Measurements from ENCODE around the gene CSNK1A1L. TPM values are rescaled to one million over a fixed set of nuclear protein-coding genes. Genes with fewer than 3 reads are reported as not detected.
A peak's percentile ranks its signal among the peaks of the same experiment; 100 is the strongest.

CSNK1A1L gene
- total and polyA plus RNA-seq, 5 donors from 2014 or later = not detected

DNA sequence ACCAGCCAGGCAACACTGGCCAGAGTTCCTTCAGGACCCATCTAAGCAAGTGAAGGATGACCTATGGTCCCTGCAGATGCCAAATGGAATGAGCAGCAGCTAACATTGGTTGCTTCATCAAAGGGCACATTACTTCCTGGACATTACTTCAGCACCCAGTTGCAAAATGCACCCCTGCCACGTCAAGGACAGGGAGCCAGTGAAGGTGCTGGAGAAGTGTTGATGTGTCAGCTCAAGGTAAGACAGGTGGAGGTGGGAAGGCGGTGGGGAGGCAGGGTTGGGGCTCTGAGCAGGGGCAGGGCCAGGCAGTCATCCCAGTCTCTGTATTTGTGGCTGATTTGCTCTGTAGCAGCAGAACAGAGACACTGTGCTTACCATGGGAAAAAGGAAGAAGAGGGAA is 14.6 kb downstream of the CSNK1A1L start:
- DNase-seq (no peak), ATAC-seq (ENCODE audit: low read depth in 2 of 2) (no peak)
- H3K4me1 ChIP-seq (ENCODE audit: control insufficient read depth, insufficient read depth, low read length, poor library complexity, severe bottlenecking) = no peaks in the 10 kb centered on the region
- no peak overlapping the region for H3K4me3 ChIP-seq (ENCODE audit: low read depth, low read length)
- H3K27ac ChIP-seq (ENCODE audit: insufficient read depth, low read length, poor library complexity, severe bottlenecking) = no peak overlapping the region
- H3K4me3 Mint-ChIP-seq = no peak overlapping the region
- H3K36me3 ChIP-seq (ENCODE audit: control insufficient read depth, insufficient read depth, low read length) = no peaks in the 10 kb centered on the region
- H3K27me3 Mint-ChIP-seq = peaks cover 4% of the 10 kb centered on the region
- H3K36me3 Mint-ChIP-seq = no peaks in the 10 kb centered on the region
- H3K4me1 Mint-ChIP-seq = no peaks in the 10 kb centered on the region
- peak overlapping the region in 1 of 3 donors; percentile 11 for H3K27ac Mint-ChIP-seq
- H3K27me3 ChIP-seq (ENCODE audit: control insufficient read depth, insufficient read depth, low read length) = peaks cover 2% of the 10 kb centered on the region
- H3K9me3 Mint-ChIP-seq = no peaks in the 10 kb centered on the region
- no peaks in the 10 kb centered on the region for H3K9me3 ChIP-seq (ENCODE audit: control insufficient read depth in 2 of 2, low read length in 2 of 2)

DNA sequence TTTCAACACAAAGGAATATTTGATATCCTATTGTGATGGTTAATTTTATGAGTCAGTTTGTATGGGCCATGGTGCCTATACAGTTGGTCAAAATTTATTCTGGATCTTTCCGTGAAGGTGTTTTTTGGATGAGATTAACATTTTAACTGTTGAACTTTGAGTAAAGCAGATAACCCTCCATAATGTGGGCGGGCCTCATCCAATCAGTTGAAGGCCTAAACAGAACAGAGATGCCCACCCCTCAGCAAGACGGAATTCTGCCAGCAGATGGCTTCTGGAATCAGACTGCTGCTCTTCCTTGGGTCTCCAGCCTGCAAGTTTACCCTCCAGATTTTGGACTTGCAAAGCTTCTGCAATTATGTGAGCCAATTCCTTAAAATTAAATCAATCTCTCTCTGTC is 16.0 kb downstream of the CSNK1A1L start:
- no peak overlapping the region for H3K27ac ChIP-seq (ENCODE audit: insufficient read depth, low read length, poor library complexity, severe bottlenecking)

DNA sequence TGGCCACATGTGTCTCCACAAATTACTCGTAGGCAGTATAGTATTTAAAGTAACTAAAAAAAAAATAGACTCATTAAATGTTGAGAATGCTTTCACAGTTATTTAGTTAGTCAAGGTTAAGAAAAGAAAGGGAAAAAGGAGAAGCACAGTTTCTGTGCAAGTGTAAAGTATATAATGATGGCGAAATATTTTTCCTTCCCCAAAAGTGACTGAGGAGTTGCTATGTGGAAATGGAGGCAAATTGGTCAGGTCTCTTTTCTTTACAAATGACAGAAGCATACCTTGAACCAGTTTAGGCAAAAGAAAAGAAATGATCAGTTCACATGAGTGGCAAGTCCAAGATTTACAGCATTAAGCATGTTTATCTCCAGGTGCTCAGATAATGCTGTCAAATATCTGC is 18.0 kb downstream of the CSNK1A1L start:
- Histone ChIP-seq H3K4me1 (ENCODE audit: control insufficient read depth, insufficient read depth, low read length, poor library complexity, severe bottlenecking) (no peaks in the 10 kb centered on the region), H3K36me3 (ENCODE audit: control insufficient read depth, insufficient read depth, low read length) (no peaks in the 10 kb centered on the region), H3K27me3 (ENCODE audit: control insufficient read depth, insufficient read depth, low read length) (no peaks in the 10 kb centered on the region), H3K27ac (ENCODE audit: insufficient read depth, low read length, poor library complexity, severe bottlenecking) (no peak overlapping the region), H3K9me3 (ENCODE audit: control insufficient read depth in 2 of 2, low read length in 2 of 2) (no peaks in the 10 kb centered on the region), H3K4me3 (ENCODE audit: low read depth, low read length) (no peak overlapping the region)
- Mint-ChIP-seq H3K9me3 (no peaks in the 10 kb centered on the region), H3K4me1 (no peaks in the 10 kb centered on the region), H3K4me3 (no peak overlapping the region), H3K36me3 (no peaks in the 10 kb centered on the region), H3K27ac (no peak overlapping the region), H3K27me3 (peaks cover 9% of the 10 kb centered on the region)
- DNase-seq (no peak), ATAC-seq (ENCODE audit: low read depth in 2 of 2) (no peak)

More for the DNA sequence above, 16.0 kb downstream of the CSNK1A1L start:
- no peak for DNase-seq
- no peak overlapping the region for H3K4me3 ChIP-seq (ENCODE audit: low read depth, low read length)
- H3K27me3 ChIP-seq (ENCODE audit: control insufficient read depth, insufficient read depth, low read length) = peaks cover 2% of the 10 kb centered on the region
- Mint-ChIP-seq H3K4me1 (no peaks in the 10 kb centered on the region), H3K9me3 (no peaks in the 10 kb centered on the region), H3K27ac (no peak overlapping the region), H3K27me3 (peaks cover 4% of the 10 kb centered on the region), H3K36me3 (no peaks in the 10 kb centered on the region), H3K4me3 (no peak overlapping the region)
- H3K4me1 ChIP-seq (ENCODE audit: control insufficient read depth, insufficient read depth, low read length, poor library complexity, severe bottlenecking) = no peaks in the 10 kb centered on the region
- no peaks in the 10 kb centered on the region for H3K36me3 ChIP-seq (ENCODE audit: control insufficient read depth, insufficient read depth, low read length)
- H3K9me3 ChIP-seq (ENCODE audit: control insufficient read depth in 2 of 2, low read length in 2 of 2) = no peaks in the 10 kb centered on the region
- no peak for ATAC-seq (ENCODE audit: low read depth in 2 of 2)

DNA sequence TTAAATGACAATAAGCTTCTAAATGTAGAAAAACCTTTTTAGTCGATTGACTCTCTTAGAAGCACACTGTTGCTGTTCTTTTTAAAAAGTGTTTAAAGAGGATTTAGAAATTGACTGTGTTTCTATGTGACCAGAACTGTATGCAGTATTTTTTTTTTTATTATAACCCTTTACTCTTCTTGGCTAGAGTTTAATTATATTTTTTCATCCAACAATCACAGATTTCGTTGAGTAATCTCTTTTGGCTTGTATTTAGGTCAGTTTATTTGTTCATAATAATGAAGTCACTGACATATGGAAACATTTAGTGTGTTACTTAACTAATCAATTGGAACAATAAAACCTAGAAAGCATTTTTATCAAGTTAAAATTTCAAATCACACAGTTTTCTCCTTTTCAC is 19.9 kb downstream of the CSNK1A1L start:
- Histone ChIP-seq H3K4me3 (ENCODE audit: low read depth, low read length) (no peak overlapping the region), H3K9me3 (ENCODE audit: control insufficient read depth in 2 of 2, low read length in 2 of 2) (no peaks in the 10 kb centered on the region), H3K27ac (ENCODE audit: insufficient read depth, low read length, poor library complexity, severe bottlenecking) (no peak overlapping the region), H3K4me1 (ENCODE audit: control insufficient read depth, insufficient read depth, low read length, poor library complexity, severe bottlenecking) (no peaks in the 10 kb centered on the region), H3K27me3 (ENCODE audit: control insufficient read depth, insufficient read depth, low read length) (no peaks in the 10 kb centered on the region), H3K36me3 (ENCODE audit: control insufficient read depth, insufficient read depth, low read length) (no peaks in the 10 kb centered on the region)
- no peaks in the 10 kb centered on the region for H3K36me3 Mint-ChIP-seq
- H3K27me3 Mint-ChIP-seq = peaks cover 12% of the 10 kb centered on the region
- ATAC-seq (ENCODE audit: low read depth in 2 of 2) = no peak
- H3K4me3 Mint-ChIP-seq = no peak overlapping the region
- no peak overlapping the region for H3K27ac Mint-ChIP-seq
- no peak for DNase-seq
- H3K9me3 Mint-ChIP-seq = no peaks in the 10 kb centered on the region
- no peaks in the 10 kb centered on the region for H3K4me1 Mint-ChIP-seq

DNA sequence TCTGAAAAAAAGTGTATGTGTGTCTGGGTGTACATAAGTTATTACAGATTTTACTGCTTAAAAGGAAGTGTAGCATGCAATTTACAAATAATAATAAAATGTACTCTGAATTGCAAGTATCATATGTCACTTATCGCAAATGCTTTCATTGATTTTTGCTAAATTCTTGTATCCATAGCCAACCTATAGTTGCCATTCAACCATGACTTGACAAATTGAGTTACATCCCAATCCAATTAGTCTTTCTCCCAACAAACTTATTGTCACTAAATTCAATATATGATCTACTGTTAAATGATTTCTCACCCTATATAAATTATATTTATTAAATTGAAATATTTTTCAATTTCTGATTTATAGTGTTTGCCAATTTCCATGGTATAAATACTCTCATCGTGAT is 28.6 kb downstream of the CSNK1A1L start:
- no peak overlapping the region for H3K4me3 Mint-ChIP-seq
- peaks cover 15% of the 10 kb centered on the region for H3K27me3 Mint-ChIP-seq
- no peaks in the 10 kb centered on the region for H3K27me3 ChIP-seq (ENCODE audit: control insufficient read depth, insufficient read depth, low read length)
- no peak overlapping the region for H3K27ac Mint-ChIP-seq
- no peaks in the 10 kb centered on the region for H3K4me1 Mint-ChIP-seq
- peaks cover 0 to 2% (median 0%) of the 10 kb centered on the region in 7 donors for H3K9me3 Mint-ChIP-seq
- H3K27ac ChIP-seq (ENCODE audit: insufficient read depth, low read length, poor library complexity, severe bottlenecking) = no peak overlapping the region
- no peaks in the 10 kb centered on the region for H3K9me3 ChIP-seq (ENCODE audit: control insufficient read depth in 2 of 2, low read length in 2 of 2)
- no peaks in the 10 kb centered on the region for H3K36me3 ChIP-seq (ENCODE audit: control insufficient read depth, insufficient read depth, low read length)
- no peak overlapping the region for H3K4me3 ChIP-seq (ENCODE audit: low read depth, low read length)
- no peaks in the 10 kb centered on the region for H3K4me1 ChIP-seq (ENCODE audit: control insufficient read depth, insufficient read depth, low read length, poor library complexity, severe bottlenecking)
- ATAC-seq (ENCODE audit: low read depth in 2 of 2) (no peak), DNase-seq (no peak)
- no peaks in the 10 kb centered on the region for H3K36me3 Mint-ChIP-seq

DNA sequence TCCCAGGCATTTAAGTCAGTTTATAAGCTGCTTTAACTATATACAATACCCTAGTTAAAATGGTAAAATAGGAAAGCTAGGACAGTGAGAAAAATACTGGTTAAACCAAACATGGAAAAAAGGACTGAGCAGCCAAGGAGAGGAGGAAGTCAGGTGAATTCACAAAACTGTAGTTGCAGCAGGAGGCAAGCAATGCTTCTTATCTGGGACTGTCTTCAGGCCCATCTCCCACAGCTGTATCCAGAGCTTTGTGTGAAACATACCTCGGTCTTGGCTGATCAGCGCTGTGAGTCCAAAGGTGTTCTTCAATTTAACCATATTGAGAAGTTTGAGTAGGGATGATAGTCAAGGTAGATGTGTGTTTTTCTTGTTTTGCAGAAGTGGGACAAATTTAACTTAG is 30.3 kb downstream of the CSNK1A1L start:
- H3K4me3 ChIP-seq (ENCODE audit: low read depth, low read length) = no peak overlapping the region
- no peaks in the 10 kb centered on the region for H3K36me3 ChIP-seq (ENCODE audit: control insufficient read depth, insufficient read depth, low read length)
- no peak for DNase-seq
- peaks cover 15% of the 10 kb centered on the region for H3K27me3 Mint-ChIP-seq
- H3K9me3 Mint-ChIP-seq = peaks cover 0 to 2% (median 0%) of the 10 kb centered on the region in 7 donors
- no peak for ATAC-seq (ENCODE audit: low read depth in 2 of 2)
- no peaks in the 10 kb centered on the region for H3K4me1 Mint-ChIP-seq
- no peaks in the 10 kb centered on the region for H3K36me3 Mint-ChIP-seq
- H3K4me3 Mint-ChIP-seq = no peak overlapping the region
- H3K27ac ChIP-seq (ENCODE audit: insufficient read depth, low read length, poor library complexity, severe bottlenecking) = no peak overlapping the region
- H3K4me1 ChIP-seq (ENCODE audit: control insufficient read depth, insufficient read depth, low read length, poor library complexity, severe bottlenecking) = no peaks in the 10 kb centered on the region
- no peak overlapping the region for H3K27ac Mint-ChIP-seq
- no peaks in the 10 kb centered on the region for H3K9me3 ChIP-seq (ENCODE audit: control insufficient read depth in 2 of 2, low read length in 2 of 2)
- H3K27me3 ChIP-seq (ENCODE audit: control insufficient read depth, insufficient read depth, low read length) = no peaks in the 10 kb centered on the region

DNA sequence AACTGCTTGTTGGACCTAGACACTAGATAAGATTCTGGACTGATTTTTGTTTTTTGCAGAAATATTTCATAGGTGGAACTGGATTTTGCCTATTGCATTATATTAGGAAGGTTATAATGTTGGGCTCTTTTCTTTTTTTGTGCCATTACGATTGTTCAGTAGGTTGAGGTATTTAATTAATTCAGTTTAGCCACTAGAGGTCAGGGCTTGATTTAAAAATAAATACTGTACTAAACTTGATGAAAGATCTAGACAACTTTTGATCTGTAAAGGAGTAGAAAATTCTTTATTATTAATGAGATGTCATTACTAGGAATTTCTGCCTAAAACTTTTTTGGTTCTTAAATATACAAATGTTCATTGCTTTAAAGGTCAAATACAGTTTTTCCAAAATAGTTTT is 30.8 kb downstream of the CSNK1A1L start:
- H3K9me3 Mint-ChIP-seq = peaks cover 0 to 2% (median 0%) of the 10 kb centered on the region in 7 donors
- Histone ChIP-seq H3K27ac (ENCODE audit: insufficient read depth, low read length, poor library complexity, severe bottlenecking) (no peak overlapping the region), H3K4me1 (ENCODE audit: control insufficient read depth, insufficient read depth, low read length, poor library complexity, severe bottlenecking) (no peaks in the 10 kb centered on the region), H3K4me3 (ENCODE audit: low read depth, low read length) (no peak overlapping the region), H3K27me3 (ENCODE audit: control insufficient read depth, insufficient read depth, low read length) (no peaks in the 10 kb centered on the region), H3K36me3 (ENCODE audit: control insufficient read depth, insufficient read depth, low read length) (no peaks in the 10 kb centered on the region), H3K9me3 (ENCODE audit: control insufficient read depth in 2 of 2, low read length in 2 of 2) (no peaks in the 10 kb centered on the region)
- H3K27me3 Mint-ChIP-seq = peaks cover 15% of the 10 kb centered on the region
- H3K36me3 Mint-ChIP-seq = no peaks in the 10 kb centered on the region
- H3K4me1 Mint-ChIP-seq = no peaks in the 10 kb centered on the region
- no peak overlapping the region for H3K27ac Mint-ChIP-seq
- no peak overlapping the region for H3K4me3 Mint-ChIP-seq
- ATAC-seq (ENCODE audit: low read depth in 2 of 2) (no peak), DNase-seq (peak in 2 of 3 donors; percentile 21 to 22)

DNA sequence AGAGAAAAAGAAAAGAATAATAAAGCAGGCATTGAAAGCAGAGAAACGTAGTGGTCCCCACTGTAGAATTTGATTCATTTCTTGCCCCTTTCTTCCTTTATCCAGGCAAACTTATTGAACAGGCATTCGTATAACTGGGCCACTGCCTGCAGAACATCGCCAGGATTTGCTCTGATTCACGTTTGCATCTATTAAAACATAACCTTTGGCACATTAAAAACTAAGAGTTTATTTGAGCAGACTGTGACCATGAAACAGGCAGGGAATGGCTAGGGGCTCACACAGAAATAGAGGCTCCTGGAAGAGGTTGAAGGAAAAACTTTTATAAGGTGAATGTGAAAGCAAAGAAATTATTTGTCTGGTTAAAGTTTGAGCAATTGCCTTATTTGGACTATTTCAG is 33.4 kb downstream of the CSNK1A1L start:
- no peak overlapping the region for H3K27ac Mint-ChIP-seq
- no peak for ATAC-seq (ENCODE audit: low read depth in 2 of 2)
- H3K4me1 Mint-ChIP-seq = no peaks in the 10 kb centered on the region

More for the DNA sequence above, 33.4 kb downstream of the CSNK1A1L start:
- H3K27me3 ChIP-seq (ENCODE audit: control insufficient read depth, insufficient read depth, low read length) = no peaks in the 10 kb centered on the region
- H3K4me3 ChIP-seq (ENCODE audit: low read depth, low read length) = no peak overlapping the region
- Mint-ChIP-seq H3K9me3 (peaks cover 0 to 2% (median 0%) of the 10 kb centered on the region in 7 donors), H3K4me3 (no peak overlapping the region), H3K36me3 (no peaks in the 10 kb centered on the region), H3K27me3 (peaks cover 19% of the 10 kb centered on the region)
- no peaks in the 10 kb centered on the region for H3K4me1 ChIP-seq (ENCODE audit: control insufficient read depth, insufficient read depth, low read length, poor library complexity, severe bottlenecking)
- no peak overlapping the region for H3K27ac ChIP-seq (ENCODE audit: insufficient read depth, low read length, poor library complexity, severe bottlenecking)
- DNase-seq = no peak
- no peaks in the 10 kb centered on the region for H3K9me3 ChIP-seq (ENCODE audit: control insufficient read depth in 2 of 2, low read length in 2 of 2)
- no peaks in the 10 kb centered on the region for H3K36me3 ChIP-seq (ENCODE audit: control insufficient read depth, insufficient read depth, low read length)

All from CD4-positive, CD25-positive, alpha-beta regulatory T cell (primary cell).